ENCODE measurements around the gene GPC5. TPM values are rescaled to one million over a fixed set of nuclear protein-coding genes. Genes with fewer than 3 reads are reported as not detected.

GPC5 gene
- total RNA-seq, 1 experiment from 2014 or later = 0.21 TPM

GRCh38 chr13:91553584-91553983, 155.2 kb downstream of the GPC5 start:
- ChIA-PET POLR2A (ENCODE audit: low non-redundant PET) (no interaction called here), CTCF (no interaction called here)
- no peaks in the 10 kb centered on the region for H3K36me3 ChIP-seq (ENCODE audit: insufficient read depth, low read length, poor library complexity, severe bottlenecking)
- no peak overlapping the region for H3K27ac ChIP-seq (ENCODE audit: low read depth, low read length, poor library complexity, severe bottlenecking)
- no peaks in the 10 kb centered on the region for H3K27me3 ChIP-seq (replicated peaks; ENCODE audit: insufficient read depth, low read depth, low read length, poor library complexity)
- DNase-seq (ENCODE audit: low spot score) = no peak
- no peaks in the 10 kb centered on the region for H3K4me1 ChIP-seq (ENCODE audit: insufficient read depth, low read length, poor library complexity, severe bottlenecking)
- no peak overlapping the region for H3K4me3 ChIP-seq (ENCODE audit: low read depth, low read length, poor library complexity, severe bottlenecking)
- TF ChIP-seq, protein P1, sequence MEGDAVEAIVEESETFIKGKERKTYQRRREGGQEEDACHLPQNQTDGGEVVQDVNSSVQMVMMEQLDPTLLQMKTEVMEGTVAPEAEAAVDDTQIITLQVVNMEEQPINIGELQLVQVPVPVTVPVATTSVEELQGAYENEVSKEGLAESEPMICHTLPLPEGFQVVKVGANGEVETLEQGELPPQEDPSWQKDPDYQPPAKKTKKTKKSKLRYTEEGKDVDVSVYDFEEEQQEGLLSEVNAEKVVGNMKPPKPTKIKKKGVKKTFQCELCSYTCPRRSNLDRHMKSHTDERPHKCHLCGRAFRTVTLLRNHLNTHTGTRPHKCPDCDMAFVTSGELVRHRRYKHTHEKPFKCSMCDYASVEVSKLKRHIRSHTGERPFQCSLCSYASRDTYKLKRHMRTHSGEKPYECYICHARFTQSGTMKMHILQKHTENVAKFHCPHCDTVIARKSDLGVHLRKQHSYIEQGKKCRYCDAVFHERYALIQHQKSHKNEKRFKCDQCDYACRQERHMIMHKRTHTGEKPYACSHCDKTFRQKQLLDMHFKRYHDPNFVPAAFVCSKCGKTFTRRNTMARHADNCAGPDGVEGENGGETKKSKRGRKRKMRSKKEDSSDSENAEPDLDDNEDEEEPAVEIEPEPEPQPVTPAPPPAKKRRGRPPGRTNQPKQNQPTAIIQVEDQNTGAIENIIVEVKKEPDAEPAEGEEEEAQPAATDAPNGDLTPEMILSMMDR (conservative IDR thresholded peaks at IDR 0.05; ENCODE audit: low read depth, low read length) = no peak
- TF ChIP-seq EZH2 (IDR thresholded peaks at IDR 0.05; ENCODE audit: borderline replicate concordance, low read depth, low read length, poor library complexity, severe bottlenecking) = no peak
- H3K9me3 ChIP-seq (ENCODE audit: low read depth, low read length, poor library complexity, severe bottlenecking) = no peaks in the 10 kb centered on the region
- intact Hi-C loops (cut with micrococcal nuclease; ENCODE audit: unreplicated experiment) = no loop called here
- no TSS peak for BruUV-seq (replicated peaks)

DNA sequence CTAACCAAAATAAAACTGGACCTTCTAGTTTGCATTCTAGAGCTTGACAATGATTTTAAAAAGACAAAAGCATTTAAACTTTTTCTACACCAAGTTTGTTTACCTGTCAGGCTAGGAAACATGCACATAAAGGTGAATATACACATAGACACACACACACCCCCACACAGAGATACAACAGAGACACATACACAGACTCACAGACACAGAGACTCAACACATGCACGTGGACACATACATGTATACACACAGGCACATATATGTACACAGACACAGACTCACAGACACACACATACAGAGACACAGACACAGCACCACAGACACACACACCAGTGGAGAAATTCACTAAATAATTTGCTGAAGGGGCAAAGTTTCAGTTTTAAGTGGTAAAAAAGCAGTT, 155.7 kb downstream of the GPC5 start:
- Histone ChIP-seq H3K9me3 (ENCODE audit: low read depth, low read length, poor library complexity, severe bottlenecking) (no peaks in the 10 kb centered on the region), H3K27me3 (replicated peaks; ENCODE audit: insufficient read depth, low read depth, low read length, poor library complexity) (no peaks in the 10 kb centered on the region), H3K4me3 (ENCODE audit: low read depth, low read length, poor library complexity, severe bottlenecking) (no peak overlapping the region), H3K4me1 (ENCODE audit: insufficient read depth, low read length, poor library complexity, severe bottlenecking) (no peaks in the 10 kb centered on the region), H3K27ac (ENCODE audit: low read depth, low read length, poor library complexity, severe bottlenecking) (no peak overlapping the region), H3K36me3 (ENCODE audit: insufficient read depth, low read length, poor library complexity, severe bottlenecking) (no peaks in the 10 kb centered on the region)
- intact Hi-C loops (cut with micrococcal nuclease; ENCODE audit: unreplicated experiment) = no loop called here
- ChIA-PET POLR2A (ENCODE audit: low non-redundant PET) (no interaction called here), CTCF (no interaction called here)
- TF ChIP-seq, protein P1 (conservative IDR thresholded peaks at IDR 0.05; ENCODE audit: low read depth, low read length) = no peak
- TF ChIP-seq EZH2 (IDR thresholded peaks at IDR 0.05; ENCODE audit: borderline replicate concordance, low read depth, low read length, poor library complexity, severe bottlenecking) = no peak
- no peak for DNase-seq (ENCODE audit: low spot score)
- BruUV-seq (replicated peaks) = no TSS peak

DNA sequence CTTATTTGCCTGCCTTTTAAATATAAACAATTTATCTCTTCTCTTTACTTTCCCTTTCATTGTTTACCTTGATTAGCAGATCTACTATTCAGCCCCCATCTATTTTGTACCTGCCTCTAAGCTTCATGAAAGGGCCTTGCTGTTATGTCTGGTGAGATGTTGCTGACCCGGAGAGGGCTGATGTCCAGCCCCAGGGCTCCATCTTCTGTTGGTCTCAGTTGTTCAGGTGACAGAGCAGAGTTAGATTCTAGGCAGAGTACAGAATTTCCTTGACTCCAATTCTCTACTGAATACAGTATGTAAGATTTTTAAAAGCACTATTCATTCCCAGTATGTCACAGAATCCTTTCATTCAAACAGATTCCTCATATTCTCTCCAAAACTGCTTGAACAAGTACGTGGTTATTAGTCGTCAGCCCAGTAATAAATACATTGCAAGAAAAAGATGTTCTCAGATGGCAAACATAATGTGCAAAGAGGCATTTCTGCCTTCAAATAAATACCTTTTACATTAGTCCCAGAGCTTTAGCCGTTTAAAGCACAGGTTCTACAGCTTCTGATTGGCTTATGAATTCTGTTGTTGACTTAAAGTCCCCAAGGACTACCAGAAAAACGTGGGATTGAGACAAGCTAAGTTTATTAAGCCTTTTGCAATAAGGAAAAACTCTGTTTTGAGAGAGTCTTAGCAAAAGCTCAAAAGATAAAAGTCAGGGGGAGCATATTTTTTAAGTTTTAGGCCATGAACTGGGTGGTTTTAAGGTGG, 159.1 kb downstream of the GPC5 start:
- no peaks in the 10 kb centered on the region for H3K4me1 ChIP-seq (ENCODE audit: insufficient read depth, low read length, poor library complexity, severe bottlenecking)
- POLR2A ChIA-PET (ENCODE audit: low non-redundant PET) = no interaction called here
- intact Hi-C loops (cut with micrococcal nuclease; ENCODE audit: unreplicated experiment) = no loop called here
- no peak overlapping the region for H3K27ac ChIP-seq (ENCODE audit: low read depth, low read length, poor library complexity, severe bottlenecking)
- H3K36me3 ChIP-seq (ENCODE audit: insufficient read depth, low read length, poor library complexity, severe bottlenecking) = no peaks in the 10 kb centered on the region
- no peak overlapping the region for H3K4me3 ChIP-seq (ENCODE audit: low read depth, low read length, poor library complexity, severe bottlenecking)
- H3K9me3 ChIP-seq (ENCODE audit: low read depth, low read length, poor library complexity, severe bottlenecking) = no peaks in the 10 kb centered on the region
- H3K27me3 ChIP-seq (replicated peaks; ENCODE audit: insufficient read depth, low read depth, low read length, poor library complexity) = no peaks in the 10 kb centered on the region
- TF ChIP-seq EZH2 (IDR thresholded peaks at IDR 0.05; ENCODE audit: borderline replicate concordance, low read depth, low read length, poor library complexity, severe bottlenecking) = no peak
- TF ChIP-seq, protein P1 (conservative IDR thresholded peaks at IDR 0.05; ENCODE audit: low read depth, low read length) = no peak
- CTCF ChIA-PET = no interaction called here
- no peak for DNase-seq (ENCODE audit: low spot score)
- BruUV-seq (replicated peaks) = no TSS peak

Data from A673 (cell line).